Stimulated activated naive B cell treated with anti-CD40 and anti-IgM and Interleukin-4, amounts not matched to agents 10 μg/mL and 1 μg/mL and 100 μg/mL, for 72 hours (primary cell): ENCODE measurements around the gene ATP1B1.

Experiments used
- ATAC-seq, 2 donors: fragments of 150-1000 bp; cut with Tn5 transposase; replicated peaks; 2 replicates each; pipeline ENCODE4 v1.10.0; 2021; ENCODE audit warnings: moderate library complexity in 1 of 2
- DNase-seq: peaks from one replicate; pipeline ENCODE4 v3.0.0; 2021
- H3K27ac Mint-ChIP-seq: one replicate; pipeline ENCODE4 v1.8.0; 2022; ENCODE audit warnings: mild to moderate bottlenecking, mixed read lengths
- H3K27me3 Mint-ChIP-seq, 2 donors: one replicate each; pipeline ENCODE4 v1.8.0; 2022; ENCODE audit warnings: mixed read lengths in 2 of 2
- H3K36me3 Mint-ChIP-seq, 2 donors: one replicate each; pipeline ENCODE4 v1.8.0; 2022; ENCODE audit warnings: mixed read lengths in 2 of 2, mild to moderate bottlenecking in 1 of 2
- H3K4me1 Mint-ChIP-seq, 2 donors: one replicate each; pipeline ENCODE4 v1.8.0; 2022; ENCODE audit warnings: mixed read lengths in 2 of 2, mild to moderate bottlenecking in 1 of 2
- H3K4me3 Mint-ChIP-seq, 2 donors: one replicate each; pipeline ENCODE4 v1.8.0; 2022; ENCODE audit warnings: mild to moderate bottlenecking in 2 of 2, mixed read lengths in 2 of 2, moderate library complexity in 1 of 2
- H3K9me3 Mint-ChIP-seq, 2 donors: one replicate each; pipeline ENCODE4 v1.8.0; 2022; ENCODE audit warnings: mixed read lengths in 2 of 2, mild to moderate bottlenecking in 1 of 2

Gene ATP1B1

GRCh38 chr1:169103480-169103893 is 3.0 kb upstream of the ATP1B1 start:
- Mint-ChIP-seq H3K27ac (no peak overlapping the region), H3K9me3 (no peaks in the 10 kb centered on the region), H3K4me1 (peaks cover 14 to 32% of the 10 kb centered on the region in 2 donors), H3K27me3 (peaks cover 31 to 39% of the 10 kb centered on the region in 2 donors), H3K4me3 (no peak overlapping the region), H3K36me3 (no peaks in the 10 kb centered on the region)
- DNase-seq (no peak), ATAC-seq (no peak)

GRCh38 chr1:169105087-169105433 is 1.4 kb upstream of the ATP1B1 start:
- Mint-ChIP-seq H3K27ac (no peak overlapping the region), H3K36me3 (no peaks in the 10 kb centered on the region), H3K4me3 (peak overlapping the region; percentile 80 to 90), H3K4me1 (peaks cover 17 to 43% of the 10 kb centered on the region in 2 donors), H3K9me3 (no peaks in the 10 kb centered on the region), H3K27me3 (peaks cover 40 to 52% of the 10 kb centered on the region in 2 donors)
- no peak for DNase-seq
- ATAC-seq, result no peak

GRCh38 chr1:169105434-169106094 is 926 bp upstream of the ATP1B1 start:
- no peaks in the 10 kb centered on the region for H3K36me3 Mint-ChIP-seq
- peak overlapping the region; percentile 80 to 90 for H3K4me3 Mint-ChIP-seq
- peak; percentile 15 to 34 for ATAC-seq
- peaks cover 21 to 48% of the 10 kb centered on the region in 2 donors for H3K4me1 Mint-ChIP-seq
- no peaks in the 10 kb centered on the region for H3K9me3 Mint-ChIP-seq
- H3K27me3 Mint-ChIP-seq, result peaks cover 39 to 52% of the 10 kb centered on the region in 2 donors
- H3K27ac Mint-ChIP-seq, result no peak overlapping the region
- DNase-seq, result no peak

GRCh38 chr1:169106921-169107602 is 572 bp downstream of the ATP1B1 start:
- no peak for DNase-seq
- Mint-ChIP-seq H3K27me3 (peaks cover 39 to 55% of the 10 kb centered on the region in 2 donors), H3K4me3 (peak overlapping the region; percentile 89 to 90), H3K27ac (peak overlapping the region; percentile 3), H3K9me3 (no peaks in the 10 kb centered on the region), H3K36me3 (no peaks in the 10 kb centered on the region), H3K4me1 (peaks cover 21 to 51% of the 10 kb centered on the region in 2 donors)
- no peak for ATAC-seq

- Mint-ChIP-seq H3K27me3 (peaks cover 39 to 59% of the 10 kb centered on the region in 2 donors), H3K4me3 (peak overlapping the region; percentile 89 to 90), H3K9me3 (no peaks in the 10 kb centered on the region), H3K36me3 (no peaks in the 10 kb centered on the region), H3K27ac (no peak overlapping the region), H3K4me1 (peaks cover 21 to 51% of the 10 kb centered on the region in 2 donors)
- ATAC-seq (no peak), DNase-seq (no peak)
These were observed 1.2 kb downstream of the ATP1B1 start for GRCh38 chr1:169107603-169108208.

GRCh38 chr1:169108223-169108622 is 1.7 kb downstream of the ATP1B1 start:
- Mint-ChIP-seq H3K4me1 (peaks cover 21 to 51% of the 10 kb centered on the region in 2 donors), H3K36me3 (no peaks in the 10 kb centered on the region), H3K27me3 (peaks cover 39 to 59% of the 10 kb centered on the region in 2 donors), H3K4me3 (no peak overlapping the region), H3K9me3 (no peaks in the 10 kb centered on the region), H3K27ac (no peak overlapping the region)
- no peak for ATAC-seq
- DNase-seq, result no peak

- Mint-ChIP-seq H3K4me3 (no peak overlapping the region), H3K27me3 (peaks cover 44 to 59% of the 10 kb centered on the region in 2 donors), H3K36me3 (peaks cover 0 to 5% of the 10 kb centered on the region in 2 donors), H3K27ac (no peak overlapping the region), H3K9me3 (no peaks in the 10 kb centered on the region), H3K4me1 (peaks cover 25 to 51% of the 10 kb centered on the region in 2 donors)
- ATAC-seq, result no peak
- DNase-seq, result no peak
These were observed 2.5 kb downstream of the ATP1B1 start for GRCh38 chr1:169108863-169109560.

GRCh38 chr1:169109561-169110134 is 3.2 kb downstream of the ATP1B1 start:
- H3K4me1 Mint-ChIP-seq, result peaks cover 25 to 51% of the 10 kb centered on the region in 2 donors
- ATAC-seq, result no peak
- peaks cover 42 to 59% of the 10 kb centered on the region in 2 donors for H3K27me3 Mint-ChIP-seq

GRCh38 chr1:169110236-169110635 is 3.7 kb downstream of the ATP1B1 start:
- H3K27me3 Mint-ChIP-seq, result peaks cover 37 to 59% of the 10 kb centered on the region in 2 donors
- H3K36me3 Mint-ChIP-seq, result peaks cover 0 to 5% of the 10 kb centered on the region in 2 donors
- peaks cover 22 to 46% of the 10 kb centered on the region in 2 donors for H3K4me1 Mint-ChIP-seq
- ATAC-seq (no peak), DNase-seq (no peak)
- H3K27ac Mint-ChIP-seq, result peak overlapping the region; percentile 54
- no peak overlapping the region for H3K4me3 Mint-ChIP-seq
- H3K9me3 Mint-ChIP-seq, result no peaks in the 10 kb centered on the region

More at GRCh38 chr1:169109561-169110134, 3.2 kb downstream of the ATP1B1 start:
- H3K4me3 Mint-ChIP-seq, result no peak overlapping the region
- no peak overlapping the region for H3K27ac Mint-ChIP-seq
- no peaks in the 10 kb centered on the region for H3K9me3 Mint-ChIP-seq
- DNase-seq, result no peak
- H3K36me3 Mint-ChIP-seq, result peaks cover 0 to 5% of the 10 kb centered on the region in 2 donors

- Mint-ChIP-seq H3K27ac (no peak overlapping the region), H3K27me3 (peaks cover 36 to 59% of the 10 kb centered on the region in 2 donors), H3K4me1 (peaks cover 22 to 44% of the 10 kb centered on the region in 2 donors), H3K4me3 (no peak overlapping the region), H3K36me3 (peaks cover 1 to 5% of the 10 kb centered on the region in 2 donors), H3K9me3 (no peaks in the 10 kb centered on the region)
- DNase-seq (no peak), ATAC-seq (no peak)
These were observed 4.4 kb downstream of the ATP1B1 start for GRCh38 chr1:169110689-169111447.

GRCh38 chr1:169111472-169111871 is 5.0 kb downstream of the ATP1B1 start:
- H3K36me3 Mint-ChIP-seq, result peaks cover 4 to 8% of the 10 kb centered on the region in 2 donors
- no peak overlapping the region for H3K27ac Mint-ChIP-seq
- no peak overlapping the region for H3K4me3 Mint-ChIP-seq
- H3K27me3 Mint-ChIP-seq, result peaks cover 36 to 57% of the 10 kb centered on the region in 2 donors
- ATAC-seq (no peak), DNase-seq (no peak)
- H3K9me3 Mint-ChIP-seq, result no peaks in the 10 kb centered on the region
- H3K4me1 Mint-ChIP-seq, result peaks cover 27 to 49% of the 10 kb centered on the region in 2 donors

GRCh38 chr1:169112241-169112640 is 5.8 kb downstream of the ATP1B1 start:
- Mint-ChIP-seq H3K27me3 (peaks cover 32 to 50% of the 10 kb centered on the region in 2 donors), H3K9me3 (no peaks in the 10 kb centered on the region), H3K4me3 (no peak overlapping the region), H3K36me3 (peaks cover 4 to 8% of the 10 kb centered on the region in 2 donors), H3K4me1 (peaks cover 24 to 42% of the 10 kb centered on the region in 2 donors), H3K27ac (no peak overlapping the region)
- no peak for ATAC-seq
- no peak for DNase-seq

GRCh38 chr1:169113613-169114119 is 7.2 kb downstream of the ATP1B1 start:
- Mint-ChIP-seq H3K4me3 (no peak overlapping the region), H3K27me3 (peaks cover 21 to 35% of the 10 kb centered on the region in 2 donors), H3K36me3 (peaks cover 4 to 8% of the 10 kb centered on the region in 2 donors), H3K4me1 (peaks cover 17 to 28% of the 10 kb centered on the region in 2 donors), H3K27ac (no peak overlapping the region), H3K9me3 (no peaks in the 10 kb centered on the region)
- ATAC-seq (no peak), DNase-seq (no peak)
